ENCODE measurements around the gene PAX7. TPM values are rescaled to one million over a fixed set of nuclear protein-coding genes. Genes with fewer than 3 reads are reported as not detected.

The PAX7 gene
- total RNA-seq, 6 experiments from 2014 or later: not detected

DNA sequence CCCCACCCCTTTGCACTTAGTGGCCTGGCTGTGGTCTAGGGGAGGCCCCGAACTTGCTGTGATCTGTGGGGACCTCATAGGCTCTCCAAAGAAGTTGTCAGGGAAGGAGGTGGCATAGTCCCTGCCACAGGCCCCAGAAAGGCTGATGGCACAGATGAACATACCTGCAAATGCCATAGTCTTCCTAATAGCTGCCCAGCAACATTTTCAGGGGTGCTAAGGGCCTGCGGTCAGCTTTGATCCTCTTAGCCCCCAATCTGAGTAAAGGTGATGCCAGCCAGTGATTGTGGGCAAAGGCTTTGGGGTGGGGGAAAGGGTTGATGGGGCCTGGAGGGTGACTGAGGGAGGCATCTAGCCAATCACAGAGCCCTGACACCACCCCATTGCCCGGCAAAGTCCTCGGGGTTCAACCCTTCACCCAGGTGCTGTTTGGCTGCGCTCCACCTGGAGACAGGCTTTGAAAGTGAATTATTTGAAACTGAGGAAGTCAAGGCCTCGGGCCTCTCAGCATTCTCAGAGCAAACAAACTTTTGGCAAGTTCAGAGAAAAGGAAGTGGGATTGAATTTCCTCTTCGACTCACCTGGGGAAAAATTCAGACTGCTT, 35.8 kb downstream of the PAX7 start:
- Mint-ChIP-seq H3K4me1 (ENCODE audit: low read depth) (no peaks in the 10 kb centered on the region), H3K27me3 (ENCODE audit: insufficient read depth) (peaks cover 39% of the 10 kb centered on the region), H3K4me3 (no peak overlapping the region), H3K9me3 (no peaks in the 10 kb centered on the region), H3K36me3 (ENCODE audit: low read depth) (no peaks in the 10 kb centered on the region), H3K27ac (no peak overlapping the region)
- no peak for DNase-seq
- TF ChIP-seq, protein P1, sequence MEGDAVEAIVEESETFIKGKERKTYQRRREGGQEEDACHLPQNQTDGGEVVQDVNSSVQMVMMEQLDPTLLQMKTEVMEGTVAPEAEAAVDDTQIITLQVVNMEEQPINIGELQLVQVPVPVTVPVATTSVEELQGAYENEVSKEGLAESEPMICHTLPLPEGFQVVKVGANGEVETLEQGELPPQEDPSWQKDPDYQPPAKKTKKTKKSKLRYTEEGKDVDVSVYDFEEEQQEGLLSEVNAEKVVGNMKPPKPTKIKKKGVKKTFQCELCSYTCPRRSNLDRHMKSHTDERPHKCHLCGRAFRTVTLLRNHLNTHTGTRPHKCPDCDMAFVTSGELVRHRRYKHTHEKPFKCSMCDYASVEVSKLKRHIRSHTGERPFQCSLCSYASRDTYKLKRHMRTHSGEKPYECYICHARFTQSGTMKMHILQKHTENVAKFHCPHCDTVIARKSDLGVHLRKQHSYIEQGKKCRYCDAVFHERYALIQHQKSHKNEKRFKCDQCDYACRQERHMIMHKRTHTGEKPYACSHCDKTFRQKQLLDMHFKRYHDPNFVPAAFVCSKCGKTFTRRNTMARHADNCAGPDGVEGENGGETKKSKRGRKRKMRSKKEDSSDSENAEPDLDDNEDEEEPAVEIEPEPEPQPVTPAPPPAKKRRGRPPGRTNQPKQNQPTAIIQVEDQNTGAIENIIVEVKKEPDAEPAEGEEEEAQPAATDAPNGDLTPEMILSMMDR (IDR thresholded peaks at IDR 0.05): no peak

DNA sequence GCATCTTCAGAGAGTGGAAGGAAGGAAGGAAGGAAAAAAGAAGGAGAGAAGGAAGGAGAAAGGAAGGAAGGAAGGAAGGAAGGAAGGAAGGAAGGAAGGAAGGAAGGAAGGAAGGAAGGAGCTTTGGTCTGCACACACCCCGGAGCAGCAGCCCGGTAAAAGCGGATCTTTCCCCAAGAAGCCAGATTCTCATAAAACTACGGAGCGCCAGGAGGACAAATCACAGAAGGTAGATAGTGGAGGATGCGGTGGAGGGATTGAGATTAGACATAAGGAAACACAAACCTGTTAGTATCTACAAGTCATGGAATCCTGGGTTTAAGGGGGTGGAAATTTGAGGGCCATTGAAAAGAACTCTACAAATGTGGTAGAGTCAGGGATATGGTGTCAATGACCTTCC, 36.7 kb downstream of the PAX7 start:
- Mint-ChIP-seq H3K36me3 (ENCODE audit: low read depth) (no peaks in the 10 kb centered on the region), H3K27me3 (ENCODE audit: insufficient read depth) (peaks cover 39% of the 10 kb centered on the region), H3K4me3 (no peak overlapping the region), H3K9me3 (no peaks in the 10 kb centered on the region), H3K4me1 (ENCODE audit: low read depth) (no peaks in the 10 kb centered on the region), H3K27ac (no peak overlapping the region)
- no peak for DNase-seq
- TF ChIP-seq, protein P1 (IDR thresholded peaks at IDR 0.05): no peak

DNA sequence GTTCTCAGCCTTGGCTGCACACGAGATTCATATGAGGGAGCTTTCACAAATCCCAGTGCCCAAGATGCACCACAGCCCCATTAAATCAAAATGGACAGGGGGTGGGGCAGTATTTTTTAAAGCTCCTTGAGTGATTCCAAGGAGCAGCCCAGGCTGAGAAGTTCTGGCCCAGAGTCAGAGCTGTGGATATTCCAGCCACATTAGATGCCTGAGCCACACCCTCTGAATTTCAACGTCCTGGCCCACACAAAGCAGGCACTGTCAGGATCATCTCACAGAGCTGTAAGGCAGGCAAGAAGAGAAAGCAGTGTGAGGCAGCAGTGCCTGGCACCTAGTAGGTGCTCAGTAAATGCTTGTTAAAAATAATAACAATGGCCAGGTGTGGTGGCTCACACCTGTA, 37.4 kb downstream of the PAX7 start:
- Mint-ChIP-seq H3K4me1 (ENCODE audit: low read depth) (no peaks in the 10 kb centered on the region), H3K27me3 (ENCODE audit: insufficient read depth) (peaks cover 36% of the 10 kb centered on the region), H3K36me3 (ENCODE audit: low read depth) (no peaks in the 10 kb centered on the region), H3K27ac (no peak overlapping the region), H3K9me3 (no peaks in the 10 kb centered on the region), H3K4me3 (no peak overlapping the region)
- TF ChIP-seq, protein P1 (IDR thresholded peaks at IDR 0.05): no peak
- no peak for DNase-seq

DNA sequence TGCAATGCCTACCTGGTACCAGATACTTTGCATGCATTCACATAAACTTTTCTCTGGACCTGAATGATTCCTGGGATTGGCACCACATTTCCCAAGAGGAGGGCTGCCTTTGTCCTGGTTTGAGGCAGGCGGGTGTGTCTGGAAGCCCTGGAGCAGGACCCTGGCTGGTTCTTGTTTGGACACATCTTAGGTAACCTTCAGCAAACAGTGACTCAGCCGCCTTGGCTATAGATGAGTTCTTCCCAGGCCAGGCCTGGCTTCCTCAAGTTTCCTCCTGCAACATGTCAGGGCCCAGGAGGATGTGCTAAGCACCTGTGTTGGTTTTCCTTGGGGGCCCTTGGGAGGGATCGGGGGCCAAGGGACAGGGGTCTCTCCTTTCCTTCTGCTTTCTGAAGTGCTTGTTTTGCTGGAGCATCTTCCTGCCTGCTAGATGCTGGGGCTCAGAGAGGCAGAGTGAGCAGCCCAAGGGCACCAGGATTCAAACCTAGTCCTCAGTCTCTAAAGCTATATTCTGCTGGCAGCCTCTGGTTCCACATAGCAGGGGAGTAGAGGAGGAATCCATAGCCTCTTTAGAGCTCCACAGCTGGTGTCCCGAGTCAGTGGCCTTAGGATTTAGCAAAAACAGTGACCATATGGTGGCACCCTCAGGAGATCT, 38.2 kb downstream of the PAX7 start:
- H3K9me3 Mint-ChIP-seq: no peaks in the 10 kb centered on the region
- DNase-seq: no peak
- H3K4me3 Mint-ChIP-seq: no peak overlapping the region
- no peak overlapping the region for H3K27ac Mint-ChIP-seq
- TF ChIP-seq, protein P1 (IDR thresholded peaks at IDR 0.05): no peak
- H3K27me3 Mint-ChIP-seq (ENCODE audit: insufficient read depth): peaks cover 32% of the 10 kb centered on the region
- H3K36me3 Mint-ChIP-seq (ENCODE audit: low read depth): no peaks in the 10 kb centered on the region
- no peaks in the 10 kb centered on the region for H3K4me1 Mint-ChIP-seq (ENCODE audit: low read depth)

DNA sequence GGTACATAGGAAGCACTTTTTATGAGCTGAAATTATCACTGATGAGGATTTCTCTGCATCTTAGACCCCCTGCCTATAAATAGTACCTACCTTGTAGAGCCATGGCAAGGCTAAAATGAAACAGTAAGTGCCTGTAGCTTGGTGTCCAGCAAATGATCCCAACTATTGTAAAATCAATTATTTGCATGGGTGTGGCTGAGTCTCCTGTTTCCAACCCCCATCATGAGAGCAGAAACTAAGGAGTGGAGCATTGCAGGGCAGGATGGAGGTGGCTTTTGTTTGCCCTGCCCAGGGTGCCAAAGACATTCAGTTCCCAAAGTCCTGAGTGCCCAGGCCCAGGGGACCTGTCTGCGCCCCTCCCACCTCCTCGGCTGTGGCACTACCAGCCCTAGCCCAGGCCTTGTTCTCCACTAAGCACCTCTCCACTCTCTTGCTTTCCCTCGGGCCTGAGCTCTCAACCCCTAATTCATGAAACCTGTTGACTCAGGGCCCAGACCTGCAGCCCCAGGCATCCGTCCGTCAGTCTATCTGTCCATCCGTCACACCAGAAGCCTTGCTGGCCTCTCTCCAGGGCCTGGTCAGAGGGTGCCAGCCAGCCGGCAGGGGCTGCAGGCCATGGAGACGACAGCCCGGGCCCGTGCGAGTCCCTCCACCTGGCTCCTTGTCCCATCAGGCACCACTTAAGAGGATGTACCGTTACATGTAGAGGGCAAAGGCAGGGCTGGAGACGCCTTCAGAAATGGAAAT, 39.6 kb downstream of the PAX7 start:
- Mint-ChIP-seq H3K27me3 (ENCODE audit: insufficient read depth) (peaks cover 38% of the 10 kb centered on the region), H3K9me3 (no peaks in the 10 kb centered on the region), H3K4me1 (ENCODE audit: low read depth) (no peaks in the 10 kb centered on the region), H3K4me3 (no peak overlapping the region), H3K27ac (no peak overlapping the region), H3K36me3 (ENCODE audit: low read depth) (no peaks in the 10 kb centered on the region)
- no peak for DNase-seq
- TF ChIP-seq, protein P1 (IDR thresholded peaks at IDR 0.05): no peak
